ENCODE results near the gene AIFM2.

GRCh38 chr10:70078329-70078728 lies 54.3 kb downstream of the AIFM2 start:
- no peak for TF ChIP-seq POLR2A (IDR thresholded peaks at IDR 0.05)
- TF ChIP-seq, protein P1, sequence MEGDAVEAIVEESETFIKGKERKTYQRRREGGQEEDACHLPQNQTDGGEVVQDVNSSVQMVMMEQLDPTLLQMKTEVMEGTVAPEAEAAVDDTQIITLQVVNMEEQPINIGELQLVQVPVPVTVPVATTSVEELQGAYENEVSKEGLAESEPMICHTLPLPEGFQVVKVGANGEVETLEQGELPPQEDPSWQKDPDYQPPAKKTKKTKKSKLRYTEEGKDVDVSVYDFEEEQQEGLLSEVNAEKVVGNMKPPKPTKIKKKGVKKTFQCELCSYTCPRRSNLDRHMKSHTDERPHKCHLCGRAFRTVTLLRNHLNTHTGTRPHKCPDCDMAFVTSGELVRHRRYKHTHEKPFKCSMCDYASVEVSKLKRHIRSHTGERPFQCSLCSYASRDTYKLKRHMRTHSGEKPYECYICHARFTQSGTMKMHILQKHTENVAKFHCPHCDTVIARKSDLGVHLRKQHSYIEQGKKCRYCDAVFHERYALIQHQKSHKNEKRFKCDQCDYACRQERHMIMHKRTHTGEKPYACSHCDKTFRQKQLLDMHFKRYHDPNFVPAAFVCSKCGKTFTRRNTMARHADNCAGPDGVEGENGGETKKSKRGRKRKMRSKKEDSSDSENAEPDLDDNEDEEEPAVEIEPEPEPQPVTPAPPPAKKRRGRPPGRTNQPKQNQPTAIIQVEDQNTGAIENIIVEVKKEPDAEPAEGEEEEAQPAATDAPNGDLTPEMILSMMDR (IDR thresholded peaks at IDR 0.05): no peak
- TF ChIP-seq EP300 (IDR thresholded peaks at IDR 0.05): no peak
